ENCODE results near the gene PF4V1.
"Not testable (repeated sequence)": the region's sequence is repeated elsewhere in the genome, so short reads cannot be mapped to it uniquely, and the experiment has no call there.

PF4V1 gene

GRCh38 chr4:73871511-73872310, 18.6 kb downstream of the PF4V1 start:
- DNase-seq, result no peak

GRCh38 chr4:73872316-73873108, 19.4 kb downstream of the PF4V1 start:
- DNase-seq, result no peak

- no peak for DNase-seq
Measured at GRCh38 chr4:73874386-73874785, 21.3 kb downstream of the PF4V1 start.

GRCh38 chr4:73875401-73875800, 22.3 kb downstream of the PF4V1 start:
- no peak for DNase-seq

- DNase-seq, result no peak
Measured at GRCh38 chr4:73883306-73883705, 30.2 kb downstream of the PF4V1 start.

- DNase-seq, result no peak
Measured at GRCh38 chr4:73885574-73886267, 32.6 kb downstream of the PF4V1 start.

GRCh38 chr4:73891326-73891725, 38.2 kb downstream of the PF4V1 start:
- no peak for DNase-seq

- no peak for DNase-seq
Measured at GRCh38 chr4:73891739-73892405, 38.8 kb downstream of the PF4V1 start.

- DNase-seq, result no peak
Measured at GRCh38 chr4:73892966-73893365, 39.9 kb downstream of the PF4V1 start.

GRCh38 chr4:73894001-73894400, 40.9 kb downstream of the PF4V1 start:
- DNase-seq, result no peak

- no peak for DNase-seq
Measured at GRCh38 chr4:73895201-73896175, 42.4 kb downstream of the PF4V1 start.

GRCh38 chr4:73896416-73896815, 43.3 kb downstream of the PF4V1 start:
- DNase-seq, result no peak

- DNase-seq, result no peak
Measured at GRCh38 chr4:73897380-73898136, 44.5 kb downstream of the PF4V1 start.

- DNase-seq, result not testable (repeated sequence)
Measured at GRCh38 chr4:73899338-73899737, 46.2 kb downstream of the PF4V1 start.

GRCh38 chr4:73901031-73901430, 47.9 kb downstream of the PF4V1 start:
- no peak for DNase-seq

- no peak for DNase-seq
Measured at GRCh38 chr4:73902038-73902637, 49.0 kb downstream of the PF4V1 start.

GRCh38 chr4:73902817-73903547, 49.9 kb downstream of the PF4V1 start:
- no peak for DNase-seq

All from CD4-positive, alpha-beta T cell treated with Interleukin-17A for 4 hours (primary cell).